DMS114 treated with DMSO at 0.1 percent for 48 hours (cell line): ENCODE measurements around the gene SEC24A.
"Not testable (repeated sequence)": the region's sequence is repeated elsewhere in the genome, so short reads cannot be mapped to it uniquely, and the experiment has no call there.

Experiments used
- DNase-seq: peaks from one replicate; lab custom pipeline; 2025; ENCODE audit not compliant: unreplicated experiment; lab: John Stamatoyannopoulos, UW

The SEC24A gene

GRCh38 chr5:134738963-134739661 is 90.5 kb downstream of the SEC24A start:
- DNase-seq, result peak; percentile 63

- DNase-seq, result no peak
These were observed 92.5 kb downstream of the SEC24A start for GRCh38 chr5:134741052-134741451.

- no peak for DNase-seq
These were observed 93.5 kb downstream of the SEC24A start for GRCh38 chr5:134742134-134742533.

- no peak for DNase-seq
These were observed 100.8 kb downstream of the SEC24A start for GRCh38 chr5:134749415-134749814.

GRCh38 chr5:134758176-134758503 is 109.6 kb downstream of the SEC24A start:
- no peak for DNase-seq

- peak; percentile 88 for DNase-seq
These were observed 110.1 kb downstream of the SEC24A start, which contains the start of gene DDX46 for GRCh38 chr5:134758504-134759341. Gene DDX46 (plus strand): TSS chr5:134758779. CDS start chr5:134758939, 160 bp downstream.

- not testable (repeated sequence) for DNase-seq
These were observed 119.1 kb downstream of the SEC24A start for GRCh38 chr5:134767528-134768291.

- no peak for DNase-seq
These were observed 120.6 kb downstream of the SEC24A start for GRCh38 chr5:134769206-134769605.

GRCh38 chr5:134772461-134773125 is 124.0 kb downstream of the SEC24A start:
- no peak for DNase-seq

- DNase-seq, result no peak
These were observed 128.8 kb downstream of the SEC24A start for GRCh38 chr5:134777366-134777765.
